Measurements from ENCODE around the gene ZNF688.

Gene ZNF688

DNA sequence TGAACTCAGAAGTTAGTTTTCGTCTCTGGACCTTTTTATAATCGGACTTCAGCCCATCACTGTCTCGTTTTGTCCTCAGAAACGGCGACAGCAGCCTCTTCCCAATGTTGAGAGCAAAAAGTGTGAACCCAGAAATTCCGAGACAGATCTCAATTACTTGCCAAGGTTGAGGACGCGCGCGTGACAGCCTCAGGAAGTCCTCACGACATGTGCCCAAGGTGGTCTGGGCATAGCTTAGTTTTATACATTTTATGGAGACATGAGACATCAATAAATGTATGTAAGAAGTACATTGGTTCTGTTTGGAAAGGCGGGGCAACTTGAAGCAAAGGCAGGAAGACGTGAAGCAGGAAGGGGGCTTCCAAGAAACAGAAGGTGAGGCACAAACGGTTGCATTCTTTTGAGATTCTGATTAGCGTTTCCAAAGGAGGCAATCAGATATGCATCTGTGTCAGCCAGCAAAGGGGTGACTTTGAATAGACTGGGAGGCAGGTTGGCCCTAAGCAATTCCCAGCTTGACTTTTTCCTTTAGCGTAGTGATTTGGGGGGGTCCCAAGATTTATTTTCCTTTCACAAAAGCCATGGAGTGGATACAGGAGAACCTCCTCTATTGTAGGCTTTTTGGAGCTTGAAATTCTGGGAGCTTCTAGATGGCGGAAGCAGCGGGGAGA, 36.3 kb downstream of the ZNF688 start:
- no peak for FAIRE-seq
- TF ChIP-seq, protein P1, sequence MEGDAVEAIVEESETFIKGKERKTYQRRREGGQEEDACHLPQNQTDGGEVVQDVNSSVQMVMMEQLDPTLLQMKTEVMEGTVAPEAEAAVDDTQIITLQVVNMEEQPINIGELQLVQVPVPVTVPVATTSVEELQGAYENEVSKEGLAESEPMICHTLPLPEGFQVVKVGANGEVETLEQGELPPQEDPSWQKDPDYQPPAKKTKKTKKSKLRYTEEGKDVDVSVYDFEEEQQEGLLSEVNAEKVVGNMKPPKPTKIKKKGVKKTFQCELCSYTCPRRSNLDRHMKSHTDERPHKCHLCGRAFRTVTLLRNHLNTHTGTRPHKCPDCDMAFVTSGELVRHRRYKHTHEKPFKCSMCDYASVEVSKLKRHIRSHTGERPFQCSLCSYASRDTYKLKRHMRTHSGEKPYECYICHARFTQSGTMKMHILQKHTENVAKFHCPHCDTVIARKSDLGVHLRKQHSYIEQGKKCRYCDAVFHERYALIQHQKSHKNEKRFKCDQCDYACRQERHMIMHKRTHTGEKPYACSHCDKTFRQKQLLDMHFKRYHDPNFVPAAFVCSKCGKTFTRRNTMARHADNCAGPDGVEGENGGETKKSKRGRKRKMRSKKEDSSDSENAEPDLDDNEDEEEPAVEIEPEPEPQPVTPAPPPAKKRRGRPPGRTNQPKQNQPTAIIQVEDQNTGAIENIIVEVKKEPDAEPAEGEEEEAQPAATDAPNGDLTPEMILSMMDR (IDR thresholded peaks at IDR 0.05; ENCODE audit: insufficient read depth, missing control alignments), result no peak

DNA sequence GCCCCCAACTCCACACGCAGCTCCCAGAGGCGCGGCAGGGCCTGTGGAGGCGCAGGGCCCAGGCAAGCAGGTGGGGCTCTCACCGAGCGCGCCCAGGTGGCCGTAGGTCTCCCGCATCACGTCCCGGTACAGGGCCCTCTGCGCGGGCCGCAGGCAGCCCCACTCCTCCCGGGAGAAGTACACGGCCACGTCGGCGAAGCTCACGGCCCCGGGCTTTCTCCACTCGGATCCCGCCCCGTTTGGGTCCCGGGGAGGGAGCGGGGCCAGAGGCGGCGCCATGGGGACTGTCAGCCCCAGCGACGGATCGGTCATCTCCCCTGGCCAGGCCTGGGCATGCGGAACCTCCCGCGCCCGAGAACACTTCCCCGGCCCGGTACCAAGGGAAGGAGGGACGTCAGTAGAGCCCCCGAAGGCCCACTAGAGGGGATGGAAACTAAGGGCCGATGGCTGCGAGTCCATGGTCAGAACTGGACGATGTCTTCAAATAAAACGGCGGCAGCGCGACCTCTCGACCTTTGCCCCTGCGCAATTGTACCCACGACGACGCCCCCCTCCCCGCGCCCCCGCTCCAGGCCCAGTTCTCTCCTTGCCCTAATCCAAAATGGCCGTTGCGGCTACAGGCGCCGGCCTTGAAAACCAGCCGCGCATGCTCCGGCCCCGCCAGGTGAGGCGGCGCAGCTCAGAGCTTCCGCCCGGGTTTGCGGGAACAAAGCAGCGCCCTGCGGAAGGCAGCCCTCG, 37.0 kb downstream of the ZNF688 start, which contains the start of gene ZNF747:
TSS of gene ZNF747 (minus strand) at position 491 of the 738 bp plus-strand sequence. CDS start at position 312, 179 bp downstream.
- FAIRE-seq, result no peak
- TF ChIP-seq, protein P1 (IDR thresholded peaks at IDR 0.05; ENCODE audit: insufficient read depth, missing control alignments), result no peak
- peak; percentile 96 for DNase-seq (ENCODE audit: insufficient read length, low spot score)

More for the DNA sequence above, 36.3 kb downstream of the ZNF688 start:
- no peak for DNase-seq (ENCODE audit: insufficient read length, low spot score)

DNA sequence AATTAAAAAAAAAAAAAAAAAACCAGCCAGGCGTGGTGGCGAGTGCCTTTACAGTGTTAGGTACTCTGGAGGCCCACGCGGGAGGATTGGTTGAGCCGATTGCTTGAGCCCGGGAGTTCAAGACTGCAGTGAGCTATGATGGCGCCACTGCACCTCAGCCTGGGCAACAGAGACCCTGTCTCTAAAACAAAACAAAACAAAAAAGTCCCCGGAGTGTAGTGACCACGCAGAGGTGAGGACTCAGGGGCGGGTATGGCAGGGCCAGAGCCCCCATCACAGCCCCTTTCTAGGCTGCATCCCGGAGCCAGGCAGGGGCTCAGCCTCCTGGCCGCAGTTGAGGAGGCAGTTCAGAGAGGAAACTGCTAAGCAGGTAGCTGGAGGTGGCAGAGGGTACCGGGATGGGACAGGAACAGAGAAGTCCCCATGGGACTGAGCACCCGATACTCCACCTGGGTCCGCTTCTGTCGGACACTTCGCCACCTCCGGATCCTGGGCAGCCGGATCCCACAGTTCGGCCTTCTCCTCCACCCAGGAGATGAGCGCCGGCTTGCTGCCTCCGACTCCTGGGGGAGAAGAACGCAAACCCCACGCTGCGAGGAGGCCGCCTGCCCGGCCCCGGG, 37.7 kb downstream of the ZNF688 start:
- TF ChIP-seq, protein P1 (IDR thresholded peaks at IDR 0.05; ENCODE audit: insufficient read depth, missing control alignments), result no peak
- DNase-seq (ENCODE audit: insufficient read length, low spot score) (no peak), FAIRE-seq (no peak)

DNA sequence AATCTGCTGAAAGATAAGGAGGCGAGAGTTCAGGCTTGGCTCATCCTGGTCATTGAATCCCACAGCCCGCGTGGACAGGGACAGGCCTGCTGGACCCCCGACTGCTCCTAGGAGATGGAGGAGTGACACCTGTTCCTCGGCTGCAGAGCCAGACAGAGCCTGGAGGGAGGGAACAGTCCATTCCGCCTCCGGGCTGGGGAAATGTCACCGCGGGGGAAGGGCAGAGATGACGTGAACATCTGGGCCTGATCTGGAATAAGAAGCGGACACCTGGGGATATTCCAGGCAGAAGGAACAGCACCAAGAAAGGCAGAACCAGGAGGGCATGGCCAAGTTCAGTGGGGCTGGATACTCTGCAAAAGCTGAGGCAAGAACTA, 38.4 kb downstream of the ZNF688 start:
- FAIRE-seq (no peak), DNase-seq (ENCODE audit: insufficient read length, low spot score) (no peak)
- TF ChIP-seq, protein P1 (IDR thresholded peaks at IDR 0.05; ENCODE audit: insufficient read depth, missing control alignments), result no peak

DNA sequence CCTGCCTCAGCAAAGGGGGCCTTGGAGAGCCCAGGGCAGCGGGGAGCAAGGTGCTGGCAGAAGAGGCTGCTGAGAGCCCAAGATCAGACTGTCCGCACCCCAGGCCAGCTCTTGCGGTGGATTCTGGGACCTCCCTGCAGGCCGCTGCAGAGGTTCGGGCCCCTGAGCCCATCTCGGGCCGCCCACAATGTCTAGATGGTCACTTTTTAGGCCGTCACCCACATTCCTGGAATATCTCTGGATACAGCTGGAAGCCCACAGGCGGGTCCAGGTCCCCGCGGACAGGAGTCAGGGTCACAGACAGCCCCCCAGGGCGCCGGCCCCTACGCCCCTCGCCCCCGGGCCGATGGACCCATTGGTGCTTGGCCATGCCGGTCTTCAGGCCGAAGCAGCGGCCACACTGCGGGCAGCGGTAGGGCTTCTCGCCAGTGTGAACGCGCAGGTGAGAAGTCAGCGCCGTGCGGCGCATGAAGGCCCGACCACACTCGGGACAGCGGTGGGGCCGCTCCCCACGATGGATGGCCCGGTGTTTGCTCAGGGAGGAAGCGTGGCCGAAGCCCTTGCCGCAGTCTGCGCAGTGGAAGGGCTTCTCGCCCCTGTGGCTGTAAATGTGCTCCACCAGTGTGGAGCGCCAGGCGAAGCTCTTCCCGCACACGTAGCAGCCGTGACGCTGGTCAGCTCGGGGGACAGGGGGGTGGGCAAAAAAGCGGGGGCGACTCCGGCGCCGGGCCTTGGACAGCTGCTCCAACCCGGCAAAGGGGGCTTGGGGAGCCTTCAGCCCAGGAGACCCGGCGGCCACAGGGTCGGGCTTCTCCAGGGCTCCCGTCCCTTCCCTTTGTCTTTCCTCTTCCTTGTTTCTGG, 39.0 kb downstream of the ZNF688 start:
- DNase-seq (ENCODE audit: insufficient read length, low spot score), result no peak
- TF ChIP-seq, protein P1 (IDR thresholded peaks at IDR 0.05; ENCODE audit: insufficient read depth, missing control alignments), result no peak
- no peak for FAIRE-seq

DNA sequence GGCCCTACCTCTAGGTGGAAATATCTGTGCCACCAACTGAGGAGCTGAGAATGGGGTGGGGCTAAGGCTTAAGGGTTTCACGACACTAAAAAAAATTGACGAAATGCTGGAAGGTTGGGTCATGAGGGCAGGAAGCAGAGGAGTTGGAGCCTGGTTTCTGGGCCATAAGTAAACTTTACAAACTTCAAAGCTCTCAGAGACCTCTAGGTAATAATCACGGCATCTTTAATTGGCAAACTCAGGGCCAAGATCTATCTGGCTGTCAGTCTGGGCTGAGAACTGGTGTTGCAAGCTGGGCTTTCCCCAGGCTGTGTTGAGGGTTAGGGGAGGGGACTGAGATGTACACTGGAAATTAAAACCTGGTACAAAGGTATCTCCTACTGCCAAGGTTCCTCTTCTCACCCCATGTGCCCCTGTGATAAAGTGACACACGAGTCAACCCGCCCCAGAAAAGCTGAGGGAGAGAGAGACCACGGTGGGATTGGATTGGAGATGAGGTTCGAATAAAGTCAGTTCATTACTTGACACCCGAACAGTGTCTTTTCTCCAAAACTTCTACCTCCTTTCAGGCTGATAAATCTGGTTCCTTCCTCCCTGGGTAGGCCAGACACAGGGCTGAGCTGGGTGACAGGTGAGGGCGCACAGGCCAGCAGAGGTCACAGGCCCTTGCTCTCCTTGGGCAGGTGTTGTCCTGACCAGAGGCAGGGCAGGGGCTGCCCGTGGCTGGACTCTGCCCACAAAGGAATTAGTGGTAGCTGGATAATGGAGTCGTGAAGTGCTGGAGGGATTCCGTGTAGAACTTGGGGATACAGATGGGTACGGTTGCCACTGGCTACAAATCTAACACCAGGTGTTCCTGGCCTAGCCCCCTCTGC, 41.1 kb downstream of the ZNF688 start:
- no peak for FAIRE-seq
- DNase-seq (ENCODE audit: insufficient read length, low spot score), result no peak
- TF ChIP-seq, protein P1 (IDR thresholded peaks at IDR 0.05; ENCODE audit: insufficient read depth, missing control alignments), result no peak

Measured in D721Med (cell line).